ENCODE results near the gene PLEK. TPM values are rescaled to one million over a fixed set of nuclear protein-coding genes. Genes with fewer than 3 reads are reported as not detected.
"Not testable (repeated sequence)": the region's sequence is repeated elsewhere in the genome, so short reads cannot be mapped to it uniquely, and the experiment has no call there.

Gene PLEK
- total and polyA plus RNA-seq, 2 donors: 35.3 to 41.3 TPM

DNA sequence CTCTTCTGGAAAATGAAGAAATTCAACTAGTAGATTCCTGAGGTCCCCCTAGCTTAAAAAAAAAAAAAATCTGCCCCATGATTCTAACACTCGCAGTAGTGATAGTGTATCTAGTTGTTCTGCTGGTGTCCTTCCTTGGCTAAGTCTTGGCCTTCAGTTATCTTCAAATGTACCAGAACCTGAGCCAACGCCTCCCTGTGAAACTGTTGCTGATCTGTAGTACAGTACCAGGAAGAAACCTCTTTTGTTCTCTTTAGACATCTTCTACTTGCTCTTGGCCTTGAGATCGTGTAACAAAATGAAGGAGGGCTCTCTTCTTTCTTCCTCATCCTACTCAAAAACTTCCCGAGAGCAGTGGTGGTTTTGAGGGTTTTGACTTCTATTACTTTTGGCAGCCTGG is 31.0 kb downstream of the PLEK start:
- Histone ChIP-seq H3K4me1 (ENCODE audit: control insufficient read depth in 2 of 2, insufficient read depth in 2 of 2, low read length in 2 of 2) (no peaks in the 10 kb centered on the region), H3K9me3 (ENCODE audit: control insufficient read depth in 2 of 2, insufficient read depth in 1 of 2, low read length in 1 of 2) (no peaks in the 10 kb centered on the region), H3K27ac (ENCODE audit: low read depth in 1 of 2, low read length in 1 of 2) (no peak overlapping the region), H3K36me3 (ENCODE audit: control insufficient read depth in 2 of 2, insufficient read depth in 2 of 2, low read length in 1 of 2) (peaks cover 0 to 2% of the 10 kb centered on the region in 2 donors), H3K4me3 (ENCODE audit: low read length in 2 of 2) (no peak overlapping the region), H3K27me3 (ENCODE audit: control insufficient read depth in 2 of 2, insufficient read depth in 1 of 2, low read length in 1 of 2) (no peaks in the 10 kb centered on the region)
- DNase-seq (ENCODE audit: low read depth in 6 of 9, low spot score in 9 of 9): no peak
- WGBS: 97% methylated on average over 4 of the region's 4 CpGs

DNA sequence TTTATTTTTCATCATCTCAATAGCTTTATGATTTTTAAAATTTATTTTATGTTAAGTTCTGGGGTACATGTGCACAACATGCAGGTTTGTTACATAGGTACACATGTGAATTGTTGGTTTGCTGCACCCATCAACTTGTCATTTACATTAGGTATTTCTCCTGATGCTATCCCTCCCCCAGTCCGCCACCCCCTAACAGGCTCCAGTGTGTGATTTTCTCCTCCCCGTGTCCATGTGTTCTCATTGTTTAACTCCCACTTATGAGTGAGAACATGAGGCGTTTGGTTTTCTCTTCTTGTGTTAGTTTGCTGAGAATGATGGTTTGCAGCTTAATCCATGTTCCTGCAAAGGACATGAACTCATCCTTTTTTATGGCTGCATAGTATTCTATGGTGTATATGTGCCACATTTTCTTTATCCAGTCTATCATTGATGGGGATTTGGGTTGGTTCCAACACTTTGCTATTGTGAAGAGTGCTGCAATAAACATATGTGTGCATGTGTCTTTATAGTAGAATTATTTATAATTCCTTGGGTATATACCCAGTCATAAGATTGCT is 32.7 kb downstream of the PLEK start:
- H3K36me3 ChIP-seq (ENCODE audit: control insufficient read depth in 2 of 2, insufficient read depth in 2 of 2, low read length in 1 of 2); DNase-seq (ENCODE audit: low read depth in 6 of 9, low spot score in 9 of 9); H3K9me3 ChIP-seq (ENCODE audit: control insufficient read depth in 2 of 2, insufficient read depth in 1 of 2, low read length in 1 of 2); H3K4me1 ChIP-seq (ENCODE audit: control insufficient read depth in 2 of 2, insufficient read depth in 2 of 2, low read length in 2 of 2); H3K27ac ChIP-seq (ENCODE audit: low read depth in 1 of 2, low read length in 1 of 2); H3K4me3 ChIP-seq (ENCODE audit: low read length in 2 of 2); H3K27me3 ChIP-seq (ENCODE audit: control insufficient read depth in 2 of 2, insufficient read depth in 1 of 2, low read length in 1 of 2): not testable (repeated sequence)
- WGBS: 98% methylated on average over 3 of the region's 3 CpGs

DNA sequence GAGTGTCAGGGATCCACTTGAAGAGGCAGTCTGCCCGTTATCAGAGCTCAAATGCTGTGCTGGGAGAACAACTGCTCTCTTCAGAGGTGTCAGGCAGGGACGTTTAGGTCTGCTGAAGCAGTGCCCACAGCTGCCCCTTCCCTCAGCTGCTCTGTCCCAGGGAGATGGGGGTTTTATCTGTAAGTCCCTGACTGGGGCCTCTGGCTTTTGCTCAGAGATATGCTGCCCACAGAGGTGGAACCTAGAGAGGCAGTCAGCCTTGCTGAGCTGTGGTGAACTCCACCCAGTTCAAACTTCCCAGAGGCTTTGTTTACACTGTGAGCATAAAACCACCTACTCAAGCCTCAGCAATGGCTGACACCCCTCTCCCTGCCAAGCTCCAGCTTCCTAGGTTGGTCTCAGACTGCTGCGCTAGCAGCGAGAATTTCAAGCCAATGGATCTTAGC is 38.1 kb downstream of the PLEK start:
- 79% methylated on average over 4 of the region's 4 CpGs for WGBS
- no peak overlapping the region for H3K27ac ChIP-seq (ENCODE audit: low read depth in 1 of 2, low read length in 1 of 2)
- H3K27me3 ChIP-seq (ENCODE audit: control insufficient read depth in 2 of 2, insufficient read depth in 1 of 2, low read length in 1 of 2): no peaks in the 10 kb centered on the region
- H3K9me3 ChIP-seq (ENCODE audit: control insufficient read depth in 2 of 2, insufficient read depth in 1 of 2, low read length in 1 of 2): no peaks in the 10 kb centered on the region
- H3K36me3 ChIP-seq (ENCODE audit: control insufficient read depth in 2 of 2, insufficient read depth in 2 of 2, low read length in 1 of 2): no peaks in the 10 kb centered on the region
- no peaks in the 10 kb centered on the region for H3K4me1 ChIP-seq (ENCODE audit: control insufficient read depth in 2 of 2, insufficient read depth in 2 of 2, low read length in 2 of 2)
- no peak overlapping the region for H3K4me3 ChIP-seq (ENCODE audit: low read length in 2 of 2)
- no peak for DNase-seq (ENCODE audit: low read depth in 6 of 9, low spot score in 9 of 9)

DNA sequence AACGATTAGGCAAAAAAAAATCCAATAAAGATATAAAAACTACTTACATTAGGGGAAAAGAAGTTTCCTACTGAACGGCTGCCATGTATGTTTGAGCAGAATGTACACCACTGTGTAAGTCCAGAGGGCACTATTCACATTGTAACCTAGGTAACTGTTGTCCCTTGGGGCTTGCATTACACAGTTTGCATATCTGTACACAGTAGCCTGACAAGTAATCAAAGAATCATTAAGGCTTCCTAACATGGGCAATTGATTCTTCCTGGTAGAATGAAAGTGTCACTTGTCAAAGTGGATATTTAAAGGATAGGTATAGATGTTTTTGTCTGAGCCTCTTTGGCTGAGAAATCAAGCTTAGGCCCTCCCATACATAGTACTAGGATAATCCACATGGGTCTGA is 39.1 kb downstream of the PLEK start:
- no peak overlapping the region for H3K27ac ChIP-seq (ENCODE audit: low read depth in 1 of 2, low read length in 1 of 2)
- H3K27me3 ChIP-seq (ENCODE audit: control insufficient read depth in 2 of 2, insufficient read depth in 1 of 2, low read length in 1 of 2): no peaks in the 10 kb centered on the region
- 72% methylated on average over 2 of the region's 2 CpGs for WGBS
- no peak for DNase-seq (ENCODE audit: low read depth in 6 of 9, low spot score in 9 of 9)
- H3K9me3 ChIP-seq (ENCODE audit: control insufficient read depth in 2 of 2, insufficient read depth in 1 of 2, low read length in 1 of 2): no peaks in the 10 kb centered on the region
- H3K4me3 ChIP-seq (ENCODE audit: low read length in 2 of 2): no peak overlapping the region
- H3K36me3 ChIP-seq (ENCODE audit: control insufficient read depth in 2 of 2, insufficient read depth in 2 of 2, low read length in 1 of 2): no peaks in the 10 kb centered on the region
- H3K4me1 ChIP-seq (ENCODE audit: control insufficient read depth in 2 of 2, insufficient read depth in 2 of 2, low read length in 2 of 2): no peaks in the 10 kb centered on the region

DNA sequence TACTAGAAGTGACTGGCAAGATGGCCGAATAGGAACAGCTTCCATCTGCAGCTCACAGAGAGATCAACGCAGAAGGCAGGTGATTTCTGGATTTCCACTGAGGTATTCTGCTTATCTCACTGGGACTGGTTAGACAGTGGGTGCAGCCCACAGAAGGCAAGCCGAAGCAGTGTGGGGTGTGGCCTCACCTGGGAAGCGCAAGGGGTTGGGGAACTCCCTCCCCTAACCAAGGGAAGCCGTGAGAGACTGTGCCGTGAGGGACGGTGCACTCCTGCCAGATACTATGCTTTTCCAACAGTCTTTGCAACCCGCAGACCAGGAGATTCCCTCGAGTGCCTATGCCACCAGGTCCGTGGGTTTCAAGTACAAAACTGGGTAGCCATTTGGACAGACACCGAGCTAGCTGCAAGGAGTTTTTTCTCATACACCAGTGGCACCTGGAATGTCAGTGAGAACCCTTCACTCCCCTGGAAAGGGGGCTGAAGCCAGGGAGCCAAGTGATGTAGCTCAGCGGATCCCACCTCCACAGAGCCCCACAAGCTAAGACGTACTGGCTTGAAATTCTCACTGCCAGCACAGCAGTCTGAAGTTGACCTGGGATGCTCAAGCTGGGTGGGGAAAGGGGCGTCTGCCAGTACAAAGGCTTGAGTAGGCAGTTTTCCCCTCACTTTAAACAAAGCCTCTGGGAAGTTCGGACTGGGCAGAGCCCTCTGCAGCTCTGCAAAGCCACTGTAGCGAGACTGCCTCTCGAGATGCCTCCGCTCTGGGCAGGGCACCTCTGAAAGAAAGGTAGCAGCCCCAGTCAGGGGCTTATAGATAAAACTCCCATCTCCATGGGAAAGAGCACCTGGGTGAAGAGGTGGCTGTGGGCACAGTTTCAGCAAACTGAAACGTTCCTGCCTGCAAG is 40.1 kb downstream of the PLEK start:
- 90% methylated on average over 19 of the region's 19 CpGs for WGBS
- DNase-seq (ENCODE audit: low read depth in 6 of 9, low spot score in 9 of 9): no peak
- no peaks in the 10 kb centered on the region for H3K4me1 ChIP-seq (ENCODE audit: control insufficient read depth in 2 of 2, insufficient read depth in 2 of 2, low read length in 2 of 2)
- H3K4me3 ChIP-seq (ENCODE audit: low read length in 2 of 2): no peak overlapping the region
- H3K27me3 ChIP-seq (ENCODE audit: control insufficient read depth in 2 of 2, insufficient read depth in 1 of 2, low read length in 1 of 2): no peaks in the 10 kb centered on the region
- no peak overlapping the region for H3K27ac ChIP-seq (ENCODE audit: low read depth in 1 of 2, low read length in 1 of 2)
- no peaks in the 10 kb centered on the region for H3K9me3 ChIP-seq (ENCODE audit: control insufficient read depth in 2 of 2, insufficient read depth in 1 of 2, low read length in 1 of 2)
- H3K36me3 ChIP-seq (ENCODE audit: control insufficient read depth in 2 of 2, insufficient read depth in 2 of 2, low read length in 1 of 2): no peaks in the 10 kb centered on the region

DNA sequence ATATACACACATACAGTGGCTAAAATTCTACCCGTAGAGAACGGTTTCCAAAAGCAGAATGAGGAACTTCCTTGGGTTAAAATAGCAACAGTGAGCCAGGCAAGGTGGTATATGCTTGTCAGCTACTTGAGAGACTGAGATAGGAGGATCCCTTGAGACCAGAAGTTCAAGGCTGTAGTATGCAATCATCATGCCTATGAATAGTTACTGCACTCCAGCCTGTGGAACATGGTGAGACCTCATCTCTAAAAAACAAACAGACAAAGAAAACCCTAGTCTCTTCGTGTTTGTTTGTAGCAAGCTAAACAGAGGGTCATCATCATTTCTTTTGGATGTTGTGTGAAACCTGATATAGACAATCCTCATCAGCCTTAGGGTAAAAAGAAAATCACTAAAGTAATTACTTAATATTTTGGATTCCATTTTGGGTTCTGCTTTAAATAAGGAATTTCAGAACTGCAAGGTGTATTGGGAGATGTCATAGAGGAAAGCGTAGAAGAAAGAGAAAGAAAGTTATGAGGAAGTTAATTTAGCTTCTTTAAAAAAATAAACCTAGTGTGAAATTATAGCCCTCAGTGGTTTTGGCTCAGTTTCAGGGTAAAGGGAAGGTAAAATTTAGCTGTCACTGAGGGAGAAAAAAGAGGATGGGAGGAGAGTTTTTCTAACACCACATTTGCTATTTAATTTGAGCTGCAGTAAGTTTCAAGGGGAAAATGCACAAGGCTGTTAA is 46.5 kb downstream of the PLEK start:
- Histone ChIP-seq H3K4me3 (ENCODE audit: low read length in 2 of 2) (no peak overlapping the region), H3K36me3 (ENCODE audit: control insufficient read depth in 2 of 2, insufficient read depth in 2 of 2, low read length in 1 of 2) (no peaks in the 10 kb centered on the region), H3K27ac (ENCODE audit: low read depth in 1 of 2, low read length in 1 of 2) (no peak overlapping the region), H3K27me3 (ENCODE audit: control insufficient read depth in 2 of 2, insufficient read depth in 1 of 2, low read length in 1 of 2) (no peaks in the 10 kb centered on the region), H3K9me3 (ENCODE audit: control insufficient read depth in 2 of 2, insufficient read depth in 1 of 2, low read length in 1 of 2) (no peaks in the 10 kb centered on the region), H3K4me1 (ENCODE audit: control insufficient read depth in 2 of 2, insufficient read depth in 2 of 2, low read length in 2 of 2) (peaks cover 0 to 6% of the 10 kb centered on the region in 2 donors)
- DNase-seq (ENCODE audit: low read depth in 6 of 9, low spot score in 9 of 9): no peak
- 22% methylated on average over 4 of the region's 4 CpGs for WGBS

DNA sequence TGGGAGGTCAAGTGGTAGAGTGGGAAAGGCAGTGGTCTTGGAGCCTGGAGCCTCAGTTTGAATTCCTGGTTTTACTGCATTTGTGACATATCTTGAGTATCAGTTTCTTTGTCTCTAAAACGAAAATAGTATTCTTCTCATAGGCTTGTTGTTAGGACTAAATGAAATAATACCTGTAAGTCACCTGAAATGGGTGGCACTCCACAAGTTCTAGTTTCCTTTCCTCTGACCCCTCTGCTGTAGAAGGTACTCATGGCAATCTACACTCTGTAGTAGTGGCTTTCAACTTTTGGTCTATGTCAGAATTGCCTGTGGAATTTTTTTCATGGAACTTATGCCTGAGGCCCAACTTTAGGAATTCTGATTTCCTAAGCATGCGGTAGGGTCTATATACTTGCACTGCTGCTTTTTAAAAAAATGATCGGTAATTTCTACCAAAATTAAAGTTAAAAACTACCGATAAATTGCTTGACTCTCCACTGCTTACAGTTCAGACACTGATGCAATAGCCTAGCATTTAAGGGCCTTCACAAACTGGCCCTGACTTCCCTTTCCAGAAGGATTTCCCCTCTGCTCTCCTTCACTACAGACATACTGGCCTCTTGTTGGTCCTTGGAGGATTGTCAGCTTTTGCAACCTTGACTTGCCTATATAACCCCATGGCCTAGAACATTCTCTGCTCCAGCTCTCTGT is 47.2 kb downstream of the PLEK start:
- Histone ChIP-seq H3K4me1 (ENCODE audit: control insufficient read depth in 2 of 2, insufficient read depth in 2 of 2, low read length in 2 of 2) (peaks cover 0 to 12% of the 10 kb centered on the region in 2 donors), H3K27me3 (ENCODE audit: control insufficient read depth in 2 of 2, insufficient read depth in 1 of 2, low read length in 1 of 2) (no peaks in the 10 kb centered on the region), H3K27ac (ENCODE audit: low read depth in 1 of 2, low read length in 1 of 2) (no peak overlapping the region), H3K4me3 (ENCODE audit: low read length in 2 of 2) (no peak overlapping the region), H3K36me3 (ENCODE audit: control insufficient read depth in 2 of 2, insufficient read depth in 2 of 2, low read length in 1 of 2) (no peaks in the 10 kb centered on the region), H3K9me3 (ENCODE audit: control insufficient read depth in 2 of 2, insufficient read depth in 1 of 2, low read length in 1 of 2) (no peaks in the 10 kb centered on the region)
- no peak for DNase-seq (ENCODE audit: low read depth in 6 of 9, low spot score in 9 of 9)
- WGBS: 51% methylated on average over 4 of the region's 4 CpGs

DNA sequence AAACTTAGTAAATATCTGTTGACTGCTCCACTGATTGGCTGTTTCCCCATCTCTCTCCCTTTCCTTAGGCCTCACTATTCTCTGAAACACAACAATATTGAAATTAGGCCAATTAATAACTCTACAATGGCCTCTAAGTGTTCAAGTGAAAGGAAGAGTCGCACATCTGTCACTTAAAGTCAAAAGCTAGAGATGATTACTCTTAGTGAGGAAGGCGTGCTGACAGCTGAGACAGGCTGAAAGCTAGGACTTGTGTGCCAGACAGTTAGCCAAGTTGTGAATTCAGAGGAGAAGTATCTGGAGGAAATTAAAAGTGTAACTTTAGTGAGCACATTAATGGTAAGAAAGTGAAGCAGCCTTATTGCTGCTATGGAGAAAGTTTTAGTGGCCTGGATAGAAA is 48.4 kb downstream of the PLEK start:
- Histone ChIP-seq H3K9me3 (ENCODE audit: control insufficient read depth in 2 of 2, insufficient read depth in 1 of 2, low read length in 1 of 2) (no peaks in the 10 kb centered on the region), H3K4me1 (ENCODE audit: control insufficient read depth in 2 of 2, insufficient read depth in 2 of 2, low read length in 2 of 2) (peaks cover under 1 to 17% of the 10 kb centered on the region in 2 donors), H3K27me3 (ENCODE audit: control insufficient read depth in 2 of 2, insufficient read depth in 1 of 2, low read length in 1 of 2) (no peaks in the 10 kb centered on the region), H3K36me3 (ENCODE audit: control insufficient read depth in 2 of 2, insufficient read depth in 2 of 2, low read length in 1 of 2) (no peaks in the 10 kb centered on the region), H3K27ac (ENCODE audit: low read depth in 1 of 2, low read length in 1 of 2) (no peak overlapping the region), H3K4me3 (ENCODE audit: low read length in 2 of 2) (no peak overlapping the region)
- 96% methylated on average over 2 of the region's 2 CpGs for WGBS
- DNase-seq (ENCODE audit: low read depth in 6 of 9, low spot score in 9 of 9): no peak
